Mononuclear cell (primary cell): ENCODE results near the gene TMEM273. TPM values are rescaled to one million over a fixed set of nuclear protein-coding genes. Genes with fewer than 3 reads are reported as not detected.

ENCODE experiments used
- H3K27me3 ChIP-seq: 2 replicates; pipeline ENCODE4 v1.6.0; 2011; ENCODE audit warnings: low read length, control low read depth; ENCODE audit not compliant: insufficient read depth
- H3K4me1 ChIP-seq: 2 replicates; pipeline ENCODE4 v1.5.1; 2011; ENCODE audit warnings: mild to moderate bottlenecking, low read length, control low read depth; ENCODE audit not compliant: insufficient read depth
- H3K4me3 ChIP-seq: 2 replicates; pipeline ENCODE4 v1.5.1; 2011; ENCODE audit warnings: mild to moderate bottlenecking, low read length, moderate library complexity
- H3K9me3 ChIP-seq: 2 replicates; pipeline ENCODE4 v1.5.1; 2011; ENCODE audit warnings: low read depth, mild to moderate bottlenecking, control low read depth, low read length
- total RNA-seq: library from RNA; depleted of rRNA; stranded (reverse); fragments of >200 nt; gene quantifications from one replicate; pipeline ENCODE4 v1.2.3, GENCODE V29; 2012

Gene TMEM273
- total RNA-seq, 1 donor, result 3.5 TPM

- Histone ChIP-seq H3K4me3 (no peak overlapping the region), H3K4me1 (no peaks in the 10 kb centered on the region), H3K27me3 (peaks cover 7% of the 10 kb centered on the region), H3K9me3 (no peaks in the 10 kb centered on the region)
Observed at GRCh38 chr10:49105076-49105475, 83.1 kb downstream of the TMEM273 start.

Other genes with a start within 250 kb of the TMEM273 start
- gene LRRC18, start 248.6 kb downstream of the TMEM273 start, total RNA-seq, result not detected
- gene VSTM4, start 72.9 kb downstream of the TMEM273 start, total RNA-seq, result 0.10 TPM
- not detected for gene FAM170B, start 54.4 kb downstream of the TMEM273 start, total RNA-seq
- not detected for gene C10orf71, start 110.8 kb upstream of the TMEM273 start, total RNA-seq
- gene DRGX, start 207.7 kb upstream of the TMEM273 start, total RNA-seq, result not detected